ENCODE data around the gene HIF3A.

HIF3A gene

GRCh38 chr19:46295401-46296201, 1.2 kb upstream of the HIF3A start:
- H3K4me3 ChIP-seq (ENCODE audit: low read length): no peak overlapping the region
- no peaks in the 10 kb centered on the region for H3K9me3 ChIP-seq (replicated peaks; ENCODE audit: insufficient read depth, low read length)
- no peaks in the 10 kb centered on the region for H3K4me1 ChIP-seq (ENCODE audit: low read length)
- no peak overlapping the region for H3K27ac ChIP-seq (ENCODE audit: low read length)
- no peaks in the 10 kb centered on the region for H3K36me3 ChIP-seq (replicated peaks; ENCODE audit: insufficient read depth, low read length)
- no peaks in the 10 kb centered on the region for H4K20me1 ChIP-seq (ENCODE audit: insufficient read depth, low read length)
- peaks cover 77% of the 10 kb centered on the region for H3K27me3 ChIP-seq (replicated peaks; ENCODE audit: insufficient read depth, low read length)
- H3K4me2 ChIP-seq (ENCODE audit: low read depth, low read length): no peak overlapping the region
- H3K9me2 ChIP-seq (replicated peaks; ENCODE audit: insufficient read depth, low read length): no peaks in the 10 kb centered on the region
- TF ChIP-seq EZH2phosphoT487 (IDR thresholded peaks at IDR 0.05; ENCODE audit: low read length): no peak
- no peak for TF ChIP-seq CTCF (IDR thresholded peaks at IDR 0.05; ENCODE audit: low read length)
- no peak for TF ChIP-seq EZH2 (optimal IDR thresholded peaks at IDR 0.05; ENCODE audit: low read depth, low read length)
- H2AFZ ChIP-seq (ENCODE audit: low read length): no peak overlapping the region
- no peaks in the 10 kb centered on the region for H3F3A ChIP-seq (ENCODE audit: insufficient read depth, low read length)
- H3K79me2 ChIP-seq (ENCODE audit: low read length): no peaks in the 10 kb centered on the region
- H3K9ac ChIP-seq (ENCODE audit: low read length): no peak overlapping the region
- no peak for DNase-seq

- Histone ChIP-seq H3K9me3 (replicated peaks; ENCODE audit: insufficient read depth, low read length) (no peaks in the 10 kb centered on the region), H3K27ac (ENCODE audit: low read length) (no peak overlapping the region), H2AFZ (ENCODE audit: low read length) (no peak overlapping the region), H3K4me1 (ENCODE audit: low read length) (no peaks in the 10 kb centered on the region), H3K4me3 (ENCODE audit: low read length) (no peak overlapping the region), H3K36me3 (replicated peaks; ENCODE audit: insufficient read depth, low read length) (no peaks in the 10 kb centered on the region), H4K20me1 (ENCODE audit: insufficient read depth, low read length) (no peaks in the 10 kb centered on the region), H3F3A (ENCODE audit: insufficient read depth, low read length) (no peaks in the 10 kb centered on the region), H3K4me2 (ENCODE audit: low read depth, low read length) (no peak overlapping the region), H3K27me3 (replicated peaks; ENCODE audit: insufficient read depth, low read length) (peaks cover 78% of the 10 kb centered on the region), H3K9ac (ENCODE audit: low read length) (no peak overlapping the region), H3K9me2 (replicated peaks; ENCODE audit: insufficient read depth, low read length) (no peaks in the 10 kb centered on the region), H3K79me2 (ENCODE audit: low read length) (no peaks in the 10 kb centered on the region)
- TF ChIP-seq CTCF (IDR thresholded peaks at IDR 0.05; ENCODE audit: low read length) (no peak), EZH2phosphoT487 (IDR thresholded peaks at IDR 0.05; ENCODE audit: low read length) (no peak), EZH2 (optimal IDR thresholded peaks at IDR 0.05; ENCODE audit: low read depth, low read length) (no peak)
- no peak for DNase-seq
Measured at GRCh38 chr19:46296202-46296480, 701 bp upstream of the HIF3A start.

GRCh38 chr19:46297700-46298478, 1.0 kb downstream of the HIF3A start:
- no peak for DNase-seq
- Histone ChIP-seq H3F3A (ENCODE audit: insufficient read depth, low read length) (no peaks in the 10 kb centered on the region), H3K4me2 (ENCODE audit: low read depth, low read length) (no peak overlapping the region), H3K79me2 (ENCODE audit: low read length) (no peaks in the 10 kb centered on the region), H3K9me2 (replicated peaks; ENCODE audit: insufficient read depth, low read length) (no peaks in the 10 kb centered on the region), H3K9me3 (replicated peaks; ENCODE audit: insufficient read depth, low read length) (no peaks in the 10 kb centered on the region), H3K4me1 (ENCODE audit: low read length) (no peaks in the 10 kb centered on the region), H3K27me3 (replicated peaks; ENCODE audit: insufficient read depth, low read length) (peaks cover 69% of the 10 kb centered on the region), H4K20me1 (ENCODE audit: insufficient read depth, low read length) (no peaks in the 10 kb centered on the region), H3K4me3 (ENCODE audit: low read length) (no peak overlapping the region), H3K9ac (ENCODE audit: low read length) (no peak overlapping the region), H3K27ac (ENCODE audit: low read length) (no peak overlapping the region), H2AFZ (ENCODE audit: low read length) (no peak overlapping the region), H3K36me3 (replicated peaks; ENCODE audit: insufficient read depth, low read length) (no peaks in the 10 kb centered on the region)
- TF ChIP-seq EZH2 (optimal IDR thresholded peaks at IDR 0.05; ENCODE audit: low read depth, low read length) (no peak), CTCF (IDR thresholded peaks at IDR 0.05; ENCODE audit: low read length) (no peak), EZH2phosphoT487 (IDR thresholded peaks at IDR 0.05; ENCODE audit: low read length) (no peak)
